KOPT-K1 (cell line): ENCODE data around the gene TTLL13.
"Not testable (repeated sequence)": the region's sequence is repeated elsewhere in the genome, so short reads cannot be mapped to it uniquely, and the experiment has no call there.

Source experiments
- H3K27ac ChIP-seq: fragments of 200-600 bp; sonication (generic); 2 replicates; pipeline ENCODE4 v1.5.1; 2016; ENCODE audit warnings: antibody characterized with exemption, mild to moderate bottlenecking, low read depth, low read length; ENCODE audit not compliant: poor library complexity, severe bottlenecking
- H3K36me3 ChIP-seq: fragments of 200-600 bp; sonication (generic); 2 replicates; pipeline ENCODE4 v1.5.1; 2017; ENCODE audit warnings: antibody characterized with exemption, mild to moderate bottlenecking, low read length, moderate library complexity; ENCODE audit not compliant: insufficient read depth
- H3K9me3 ChIP-seq: fragments of 200-600 bp; sonication (generic); 2 replicates; pipeline ENCODE4 v1.5.1; 2017; ENCODE audit warnings: antibody characterized with exemption, low read length, mild to moderate bottlenecking; ENCODE audit not compliant: insufficient read depth, poor library complexity, severe bottlenecking

Gene TTLL13

DNA sequence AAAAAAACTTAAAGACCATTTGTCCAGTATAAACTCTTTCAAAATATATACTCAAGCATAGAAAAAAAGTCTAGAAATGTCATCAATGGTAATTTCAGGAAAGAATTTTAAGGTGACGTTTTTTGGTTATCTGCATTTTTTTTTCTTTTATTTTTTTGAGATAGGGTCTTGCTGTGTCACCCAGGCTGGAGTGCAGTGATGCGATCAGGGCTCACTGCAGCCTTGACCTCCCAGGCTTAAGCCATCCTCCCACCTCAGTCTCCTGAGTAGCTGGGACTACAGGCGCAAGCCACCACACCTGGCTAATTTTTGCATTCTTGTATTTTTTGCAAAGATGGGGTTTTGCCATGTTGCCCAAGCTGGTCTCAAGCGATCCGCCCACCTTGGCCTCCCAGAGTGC is 31.4 kb downstream of the TTLL13 start:
- not testable (repeated sequence) for H3K36me3 ChIP-seq, H3K27ac ChIP-seq, H3K9me3 ChIP-seq

- H3K36me3 ChIP-seq, H3K27ac ChIP-seq, H3K9me3 ChIP-seq: not testable (repeated sequence)
These were observed 32.3 kb downstream of the TTLL13 start for GRCh38 chr15:90281637-90282036.

- H3K9me3 ChIP-seq: no peaks in the 10 kb centered on the region
- H3K27ac ChIP-seq: no peak overlapping the region
- H3K36me3 ChIP-seq: no peaks in the 10 kb centered on the region
These were observed 37.3 kb downstream of the TTLL13 start for GRCh38 chr15:90286678-90287077.

DNA sequence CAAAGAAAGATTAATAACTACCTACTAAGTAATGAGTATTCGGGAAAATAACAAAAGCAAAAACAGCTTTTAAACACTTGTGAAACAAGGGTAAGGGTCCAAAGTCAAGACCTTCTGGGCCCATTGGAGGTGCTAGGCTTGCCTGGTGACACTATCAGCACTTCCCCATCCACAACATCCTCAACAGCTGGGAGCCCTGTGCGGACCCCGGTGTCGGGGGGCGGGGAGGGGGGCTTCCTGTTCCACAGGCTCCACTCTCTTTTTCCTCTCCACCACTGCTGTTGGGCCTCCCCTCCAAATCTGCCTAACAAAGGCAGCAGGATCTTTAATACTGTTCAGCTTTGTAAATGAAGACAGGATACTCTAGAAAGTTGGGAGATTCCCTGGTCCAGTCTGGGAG is 37.7 kb downstream of the TTLL13 start:
- no peak overlapping the region for H3K27ac ChIP-seq
- no peaks in the 10 kb centered on the region for H3K9me3 ChIP-seq
- H3K36me3 ChIP-seq: no peaks in the 10 kb centered on the region

DNA sequence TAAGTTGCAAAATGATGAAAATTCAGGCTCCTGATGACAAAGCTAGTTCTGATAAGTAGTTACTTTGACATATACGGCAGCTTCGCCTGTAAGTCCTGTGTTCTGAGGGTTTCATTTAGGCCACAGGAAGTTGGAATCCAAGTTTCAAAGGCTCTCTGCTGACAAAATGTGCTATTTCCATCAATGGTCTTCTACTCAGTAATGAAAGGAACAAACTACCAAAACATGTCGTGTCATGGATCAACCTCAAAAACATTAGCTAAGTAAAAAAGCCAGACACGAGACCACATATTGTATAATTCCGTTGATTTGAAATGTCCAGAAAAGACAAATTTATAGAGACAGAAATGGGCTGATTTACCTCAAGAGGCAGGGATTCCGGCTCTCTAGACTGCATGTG is 38.6 kb downstream of the TTLL13 start:
- Histone ChIP-seq H3K27ac (no peak overlapping the region), H3K36me3 (no peaks in the 10 kb centered on the region), H3K9me3 (no peaks in the 10 kb centered on the region)

DNA sequence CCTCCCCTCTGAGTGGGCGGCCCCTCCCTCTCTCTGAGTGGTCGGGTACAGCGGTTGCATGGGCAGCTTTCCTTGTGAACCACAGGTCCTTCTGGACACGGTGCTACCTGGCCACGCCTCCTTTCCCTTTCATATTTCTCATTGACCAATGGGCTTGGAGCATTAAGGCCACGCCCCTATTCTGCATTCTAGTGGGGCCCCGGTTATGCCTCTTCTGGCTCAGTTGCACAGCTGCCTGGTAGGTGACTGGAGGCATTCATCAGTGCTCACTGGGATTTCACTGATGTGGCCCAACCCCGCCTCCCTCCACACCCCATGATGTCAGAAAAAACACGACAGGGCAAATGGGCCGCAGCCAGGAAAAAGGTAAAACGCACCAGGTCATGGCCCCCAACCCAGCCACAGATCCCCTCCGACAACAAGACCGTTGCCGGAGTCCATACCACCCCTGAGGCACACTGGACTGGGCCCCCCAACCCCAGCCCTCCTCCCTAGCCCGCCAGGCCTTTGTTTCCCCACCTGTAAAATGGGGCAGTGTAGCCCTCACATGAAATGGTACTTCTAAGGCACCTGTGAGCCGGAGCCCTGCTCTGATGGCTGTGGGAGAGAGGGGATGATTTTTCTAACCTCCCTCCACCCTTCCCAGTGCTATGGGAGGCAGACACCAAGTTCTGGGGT is 42.5 kb downstream of the TTLL13 start:
- no peaks in the 10 kb centered on the region for H3K36me3 ChIP-seq
- H3K9me3 ChIP-seq: no peaks in the 10 kb centered on the region
- no peak overlapping the region for H3K27ac ChIP-seq

GRCh38 chr15:90293040-90293810 is 43.9 kb downstream of the TTLL13 start:
- not testable (repeated sequence) for H3K27ac ChIP-seq, H3K9me3 ChIP-seq, H3K36me3 ChIP-seq

GRCh38 chr15:90294159-90294558 is 44.8 kb downstream of the TTLL13 start:
- Histone ChIP-seq H3K9me3 (no peaks in the 10 kb centered on the region), H3K27ac (no peak overlapping the region), H3K36me3 (no peaks in the 10 kb centered on the region)

DNA sequence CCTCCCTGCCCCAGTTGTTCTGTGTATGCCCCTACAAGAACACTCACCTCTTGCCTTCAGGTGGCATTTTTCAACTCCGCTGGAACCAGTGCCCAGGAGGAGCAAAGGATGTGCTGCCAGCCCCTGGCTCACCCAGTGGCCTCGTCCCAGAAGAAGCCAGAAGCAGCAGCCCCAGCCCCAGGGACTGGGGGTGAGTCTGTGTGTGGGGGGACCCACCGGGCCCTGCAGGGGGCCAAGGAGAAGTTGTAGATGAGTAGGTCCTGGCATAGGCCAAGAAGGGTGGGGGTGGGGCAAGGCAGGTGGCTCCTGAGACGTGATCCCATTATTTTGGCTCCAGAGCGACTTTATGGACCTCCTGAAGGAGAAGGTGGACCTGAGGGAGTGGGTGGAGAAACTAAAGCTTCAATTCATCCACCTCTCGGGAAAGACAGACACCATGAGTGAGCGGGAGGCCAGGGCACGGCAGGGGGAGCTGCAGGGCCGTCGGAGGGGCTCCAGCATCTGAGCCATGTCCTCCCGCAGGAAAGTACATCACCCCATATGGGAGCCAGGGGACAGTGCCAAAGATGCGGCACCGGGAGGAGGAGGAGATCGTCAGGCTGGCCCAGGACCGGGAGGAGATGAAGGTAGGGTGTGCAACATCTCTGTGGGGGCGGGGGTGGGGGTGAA is 45.4 kb downstream of the TTLL13 start:
- Histone ChIP-seq H3K9me3 (no peaks in the 10 kb centered on the region), H3K27ac (no peak overlapping the region), H3K36me3 (no peaks in the 10 kb centered on the region)

DNA sequence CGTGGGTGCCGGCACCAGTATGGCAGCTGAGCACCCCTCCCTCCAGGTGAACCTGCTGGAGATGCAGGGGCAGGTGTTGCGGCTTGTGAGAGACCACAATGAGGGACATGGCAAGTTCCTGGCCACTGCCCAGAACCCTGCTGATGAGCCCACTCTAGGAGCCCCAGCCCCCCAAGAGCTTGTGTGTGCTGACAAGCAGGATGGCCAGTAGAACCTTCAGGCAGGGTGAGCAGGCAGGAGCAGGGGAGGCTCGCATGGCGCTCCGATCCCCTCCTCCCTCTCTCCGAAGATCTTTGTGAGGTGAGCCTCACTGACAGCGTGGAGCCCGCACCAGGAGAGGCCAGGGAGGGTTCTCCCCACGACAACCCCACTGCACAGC is 45.9 kb downstream of the TTLL13 start:
- Histone ChIP-seq H3K36me3 (no peaks in the 10 kb centered on the region), H3K27ac (no peak overlapping the region), H3K9me3 (no peaks in the 10 kb centered on the region)

DNA sequence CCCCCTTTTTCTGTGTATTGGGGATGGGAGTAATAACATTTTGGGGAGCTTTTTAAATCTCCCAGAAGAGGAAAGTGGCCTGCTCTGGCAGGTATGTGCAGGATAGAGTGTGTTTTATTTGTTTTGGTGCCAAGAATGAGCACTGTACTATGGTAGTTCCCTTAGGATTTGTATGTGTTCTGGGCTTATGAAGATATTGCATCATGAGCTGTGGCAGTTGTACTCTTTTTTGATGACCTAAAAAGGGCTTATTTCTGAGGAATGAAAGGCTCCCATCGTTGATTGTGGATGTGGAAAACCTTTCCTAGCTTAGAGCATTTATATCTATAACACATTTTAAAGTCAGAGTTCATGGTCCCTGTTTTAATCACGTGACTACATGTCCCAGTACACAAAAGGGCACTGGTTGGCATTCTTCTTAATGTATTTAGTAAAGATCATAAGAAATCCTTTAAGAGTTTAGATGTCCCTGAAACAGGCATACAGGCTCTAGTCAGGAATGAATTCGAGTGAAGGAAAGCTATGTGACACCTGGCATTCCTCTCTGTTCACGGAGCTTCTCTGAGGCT is 47.0 kb downstream of the TTLL13 start:
- not testable (repeated sequence) for H3K9me3 ChIP-seq, H3K36me3 ChIP-seq, H3K27ac ChIP-seq

DNA sequence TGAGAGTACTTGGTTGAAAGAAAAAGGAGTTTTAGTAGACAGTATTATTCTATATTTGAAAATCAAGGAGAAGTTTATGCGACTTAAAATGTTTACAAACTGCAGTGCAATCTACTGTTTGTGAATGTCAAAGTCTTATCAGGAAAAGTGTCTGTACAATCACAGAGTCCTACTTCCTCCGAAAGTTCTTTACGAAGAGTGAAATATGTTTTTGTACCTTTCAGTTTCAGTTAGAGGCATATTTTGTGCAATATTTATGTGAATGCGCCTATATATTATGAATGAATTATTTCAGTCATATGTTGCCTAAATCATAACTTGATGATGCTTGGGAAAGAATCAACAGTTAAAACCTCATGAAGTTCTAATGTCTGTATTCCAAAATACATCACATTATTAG is 47.7 kb downstream of the TTLL13 start:
- Histone ChIP-seq H3K36me3 (no peaks in the 10 kb centered on the region), H3K27ac (no peak overlapping the region), H3K9me3 (no peaks in the 10 kb centered on the region)

DNA sequence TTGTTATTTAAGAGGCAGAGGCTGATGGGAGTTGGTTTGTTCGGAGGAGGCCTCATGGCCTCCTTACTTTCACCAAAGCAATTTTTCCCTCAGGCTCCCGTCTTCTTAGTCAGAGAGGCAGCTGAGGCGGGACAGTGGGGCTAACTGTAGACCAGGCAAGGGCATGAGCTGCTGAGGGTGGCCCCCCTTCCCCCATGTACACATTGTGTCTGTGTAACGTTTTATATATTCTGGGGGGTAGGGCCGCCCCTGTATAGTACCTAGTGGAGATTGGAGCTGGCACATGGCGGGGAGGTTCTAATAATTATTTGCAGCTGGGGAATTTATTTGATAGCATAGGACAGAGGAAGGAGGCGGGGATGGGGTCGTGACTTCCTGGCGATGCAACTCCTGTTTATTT is 51.2 kb downstream of the TTLL13 start:
- no peaks in the 10 kb centered on the region for H3K36me3 ChIP-seq
- no peaks in the 10 kb centered on the region for H3K9me3 ChIP-seq
- H3K27ac ChIP-seq: no peak overlapping the region

- H3K36me3 ChIP-seq: no peaks in the 10 kb centered on the region
- no peak overlapping the region for H3K27ac ChIP-seq
- no peaks in the 10 kb centered on the region for H3K9me3 ChIP-seq
These were observed 51.8 kb downstream of the TTLL13 start for GRCh38 chr15:90300988-90301706.

GRCh38 chr15:90301707-90302300 is 52.4 kb downstream of the TTLL13 start:
- Histone ChIP-seq H3K36me3 (no peaks in the 10 kb centered on the region), H3K27ac (no peak overlapping the region), H3K9me3 (no peaks in the 10 kb centered on the region)
